ENCODE data around the gene GID8. TPM values are rescaled to one million over a fixed set of nuclear protein-coding genes. Genes with fewer than 3 reads are reported as not detected.

GID8 gene
- total RNA-seq, 1 donor from 2014 or later: 29.7 TPM

DNA sequence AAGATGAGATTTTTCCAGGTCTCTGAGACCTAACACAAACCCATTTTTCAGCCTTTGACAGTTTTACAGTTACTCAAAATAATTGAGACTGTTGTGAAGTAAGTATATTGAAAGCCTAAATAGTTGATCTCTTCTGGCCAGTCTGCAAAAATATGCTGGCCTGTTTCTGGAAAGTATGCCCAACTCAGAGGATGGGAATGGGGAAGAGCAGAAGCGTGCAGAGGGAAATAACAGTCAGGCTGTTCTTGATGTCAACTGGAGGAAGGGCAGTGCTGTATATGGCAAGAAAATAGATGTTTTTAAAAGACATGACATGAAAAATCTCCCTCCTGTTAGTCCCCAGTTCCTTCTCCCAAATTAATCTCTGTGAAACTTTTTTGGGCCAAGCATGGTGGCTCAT is 3.8 kb downstream of the GID8 start:
- Mint-ChIP-seq H3K36me3 (ENCODE audit: low read depth) (peaks cover 15% of the 10 kb centered on the region), H3K4me1 (ENCODE audit: low read depth) (peaks cover 33% of the 10 kb centered on the region), H3K27ac (ENCODE audit: unreplicated experiment) (peak overlapping the region; percentile 52), H3K4me3 (ENCODE audit: unreplicated experiment) (no peak overlapping the region), H3K9me3 (ENCODE audit: low read depth) (no peaks in the 10 kb centered on the region), H3K27me3 (ENCODE audit: low read depth) (no peaks in the 10 kb centered on the region)
- no peak for DNase-seq (ENCODE audit: low spot score)
- TF ChIP-seq, protein P1, sequence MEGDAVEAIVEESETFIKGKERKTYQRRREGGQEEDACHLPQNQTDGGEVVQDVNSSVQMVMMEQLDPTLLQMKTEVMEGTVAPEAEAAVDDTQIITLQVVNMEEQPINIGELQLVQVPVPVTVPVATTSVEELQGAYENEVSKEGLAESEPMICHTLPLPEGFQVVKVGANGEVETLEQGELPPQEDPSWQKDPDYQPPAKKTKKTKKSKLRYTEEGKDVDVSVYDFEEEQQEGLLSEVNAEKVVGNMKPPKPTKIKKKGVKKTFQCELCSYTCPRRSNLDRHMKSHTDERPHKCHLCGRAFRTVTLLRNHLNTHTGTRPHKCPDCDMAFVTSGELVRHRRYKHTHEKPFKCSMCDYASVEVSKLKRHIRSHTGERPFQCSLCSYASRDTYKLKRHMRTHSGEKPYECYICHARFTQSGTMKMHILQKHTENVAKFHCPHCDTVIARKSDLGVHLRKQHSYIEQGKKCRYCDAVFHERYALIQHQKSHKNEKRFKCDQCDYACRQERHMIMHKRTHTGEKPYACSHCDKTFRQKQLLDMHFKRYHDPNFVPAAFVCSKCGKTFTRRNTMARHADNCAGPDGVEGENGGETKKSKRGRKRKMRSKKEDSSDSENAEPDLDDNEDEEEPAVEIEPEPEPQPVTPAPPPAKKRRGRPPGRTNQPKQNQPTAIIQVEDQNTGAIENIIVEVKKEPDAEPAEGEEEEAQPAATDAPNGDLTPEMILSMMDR (IDR thresholded peaks at IDR 0.05): no peak

DNA sequence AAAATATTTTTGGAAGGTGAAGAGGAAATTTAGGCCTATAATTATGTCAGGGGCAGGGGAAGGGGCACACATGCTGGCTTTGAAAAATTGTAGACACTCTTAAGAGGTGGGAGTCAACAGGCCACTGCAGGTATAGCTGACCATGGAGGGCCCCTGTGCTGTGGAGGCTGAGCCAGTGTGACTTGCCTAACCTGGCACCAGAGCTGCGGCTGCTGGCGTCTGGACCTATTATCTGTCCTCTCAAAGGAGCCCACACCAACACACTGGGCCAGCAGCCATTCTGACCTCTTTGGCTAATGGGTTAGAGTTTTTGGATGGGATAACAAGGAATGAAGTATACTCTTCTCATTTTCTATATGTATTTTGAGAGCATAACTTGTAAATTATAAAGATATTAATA is 4.5 kb downstream of the GID8 start:
- TF ChIP-seq, protein P1 (IDR thresholded peaks at IDR 0.05): no peak
- Mint-ChIP-seq H3K9me3 (ENCODE audit: low read depth) (no peaks in the 10 kb centered on the region), H3K4me3 (ENCODE audit: unreplicated experiment) (no peak overlapping the region), H3K27me3 (ENCODE audit: low read depth) (no peaks in the 10 kb centered on the region), H3K27ac (ENCODE audit: unreplicated experiment) (no peak overlapping the region), H3K36me3 (ENCODE audit: low read depth) (peaks cover 20% of the 10 kb centered on the region), H3K4me1 (ENCODE audit: low read depth) (peaks cover 30% of the 10 kb centered on the region)
- DNase-seq (ENCODE audit: low spot score): no peak

DNA sequence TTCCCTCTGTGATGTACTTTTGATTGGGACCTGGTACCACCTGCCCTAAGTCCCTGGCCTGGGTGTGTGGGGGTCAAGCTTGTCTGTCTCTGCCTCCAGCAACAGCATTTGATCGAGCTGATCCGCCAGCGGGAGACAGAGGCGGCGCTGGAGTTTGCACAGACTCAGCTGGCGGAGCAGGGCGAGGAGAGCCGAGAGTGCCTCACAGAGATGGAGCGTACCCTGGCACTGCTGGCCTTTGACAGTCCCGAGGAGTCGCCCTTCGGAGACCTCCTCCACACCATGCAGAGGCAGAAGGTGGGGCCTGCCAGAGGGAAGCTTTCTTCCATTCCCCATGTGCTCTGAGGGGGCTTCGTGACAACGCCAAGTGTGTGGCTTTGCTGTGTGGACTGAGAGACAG is 5.4 kb downstream of the GID8 start:
- Mint-ChIP-seq H3K36me3 (ENCODE audit: low read depth) (peaks cover 21% of the 10 kb centered on the region), H3K4me1 (ENCODE audit: low read depth) (peaks cover 30% of the 10 kb centered on the region), H3K27me3 (ENCODE audit: low read depth) (no peaks in the 10 kb centered on the region), H3K9me3 (ENCODE audit: low read depth) (no peaks in the 10 kb centered on the region), H3K27ac (ENCODE audit: unreplicated experiment) (no peak overlapping the region), H3K4me3 (ENCODE audit: unreplicated experiment) (no peak overlapping the region)
- TF ChIP-seq, protein P1 (IDR thresholded peaks at IDR 0.05): no peak
- DNase-seq (ENCODE audit: low spot score): no peak

DNA sequence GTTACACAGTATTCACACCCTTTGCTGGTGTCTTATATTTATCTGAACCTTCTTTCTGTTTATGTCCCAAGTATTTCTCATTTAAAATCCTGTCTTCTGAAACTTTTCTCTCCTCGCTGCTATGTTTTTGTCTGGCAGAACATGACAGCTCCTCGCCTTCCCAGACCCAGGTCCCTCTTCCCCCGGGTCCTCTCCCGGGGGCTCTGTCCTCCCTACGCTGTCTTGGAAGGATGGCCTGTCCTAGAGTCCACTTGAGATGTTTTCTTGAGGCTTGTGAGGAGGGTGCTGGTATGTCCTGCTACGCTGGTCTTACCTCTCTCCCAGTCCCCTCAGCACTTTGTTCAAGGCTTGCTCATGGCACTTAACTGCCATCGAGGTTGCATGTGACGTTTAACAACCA is 6.2 kb downstream of the GID8 start:
- no peak overlapping the region for H3K27ac Mint-ChIP-seq (ENCODE audit: unreplicated experiment)
- no peak for DNase-seq (ENCODE audit: low spot score)
- H3K9me3 Mint-ChIP-seq (ENCODE audit: low read depth): peaks cover 4% of the 10 kb centered on the region
- H3K27me3 Mint-ChIP-seq (ENCODE audit: low read depth): no peaks in the 10 kb centered on the region
- TF ChIP-seq, protein P1 (IDR thresholded peaks at IDR 0.05): no peak
- H3K36me3 Mint-ChIP-seq (ENCODE audit: low read depth): peaks cover 25% of the 10 kb centered on the region
- H3K4me3 Mint-ChIP-seq (ENCODE audit: unreplicated experiment): no peak overlapping the region
- H3K4me1 Mint-ChIP-seq (ENCODE audit: low read depth): peaks cover 23% of the 10 kb centered on the region

DNA sequence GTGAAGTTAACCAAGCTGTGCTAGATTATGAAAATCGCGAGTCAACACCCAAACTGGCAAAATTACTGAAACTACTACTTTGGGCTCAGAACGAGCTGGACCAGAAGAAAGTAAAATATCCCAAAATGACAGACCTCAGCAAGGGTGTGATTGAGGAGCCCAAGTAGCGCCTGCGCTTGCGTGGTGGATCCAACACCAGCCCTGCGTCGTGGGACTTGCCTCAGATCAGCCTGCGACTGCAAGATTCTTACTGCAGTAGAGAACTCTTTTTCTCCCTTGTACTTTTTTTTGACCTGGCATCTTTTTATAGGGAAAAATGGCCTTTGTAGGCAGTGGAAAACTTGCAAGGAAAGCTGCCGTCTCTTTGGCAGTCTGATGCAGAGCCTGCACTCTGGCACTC is 6.8 kb downstream of the GID8 start:
- DNase-seq (ENCODE audit: low spot score): no peak
- peaks cover 4% of the 10 kb centered on the region for H3K9me3 Mint-ChIP-seq (ENCODE audit: low read depth)
- TF ChIP-seq, protein P1 (IDR thresholded peaks at IDR 0.05): no peak
- peaks cover 27% of the 10 kb centered on the region for H3K36me3 Mint-ChIP-seq (ENCODE audit: low read depth)
- H3K27ac Mint-ChIP-seq (ENCODE audit: unreplicated experiment): no peak overlapping the region
- no peak overlapping the region for H3K4me3 Mint-ChIP-seq (ENCODE audit: unreplicated experiment)
- H3K4me1 Mint-ChIP-seq (ENCODE audit: low read depth): peaks cover 17% of the 10 kb centered on the region
- no peaks in the 10 kb centered on the region for H3K27me3 Mint-ChIP-seq (ENCODE audit: low read depth)

All from chondrocyte (in vitro differentiated cells).